ENCODE data around the gene GLA.

GRCh38 chrX:101449279-101449678 lies 41.6 kb upstream of the GLA start:
- no peak for TF ChIP-seq CTCF (conservative IDR thresholded peaks at IDR 0.05; ENCODE audit: low read depth, low read length)
- no peak for TF ChIP-seq RCOR1 (IDR thresholded peaks at IDR 0.05; ENCODE audit: insufficient replicate concordance, low read length)
- no peak for TF ChIP-seq NFE2L2 (IDR thresholded peaks at IDR 0.05; ENCODE audit: low read depth, low read length)
- no peak for TF ChIP-seq RAD21 (IDR thresholded peaks at IDR 0.05; ENCODE audit: low read length)
- no peak for TF ChIP-seq POLR2A (IDR thresholded peaks at IDR 0.05; ENCODE audit: low read depth, low read length)
- TF ChIP-seq MAFK (IDR thresholded peaks at IDR 0.05; ENCODE audit: low read depth, low read length): no peak
- TF ChIP-seq, protein P1, sequence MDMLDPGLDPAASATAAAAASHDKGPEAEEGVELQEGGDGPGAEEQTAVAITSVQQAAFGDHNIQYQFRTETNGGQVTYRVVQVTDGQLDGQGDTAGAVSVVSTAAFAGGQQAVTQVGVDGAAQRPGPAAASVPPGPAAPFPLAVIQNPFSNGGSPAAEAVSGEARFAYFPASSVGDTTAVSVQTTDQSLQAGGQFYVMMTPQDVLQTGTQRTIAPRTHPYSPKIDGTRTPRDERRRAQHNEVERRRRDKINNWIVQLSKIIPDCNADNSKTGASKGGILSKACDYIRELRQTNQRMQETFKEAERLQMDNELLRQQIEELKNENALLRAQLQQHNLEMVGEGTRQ (IDR thresholded peaks at IDR 0.05; ENCODE audit: low read depth, low read length): no peak
- TF ChIP-seq CEBPB (IDR thresholded peaks at IDR 0.05; ENCODE audit: low read depth, low read length): no peak
- TF ChIP-seq, protein P2, sequence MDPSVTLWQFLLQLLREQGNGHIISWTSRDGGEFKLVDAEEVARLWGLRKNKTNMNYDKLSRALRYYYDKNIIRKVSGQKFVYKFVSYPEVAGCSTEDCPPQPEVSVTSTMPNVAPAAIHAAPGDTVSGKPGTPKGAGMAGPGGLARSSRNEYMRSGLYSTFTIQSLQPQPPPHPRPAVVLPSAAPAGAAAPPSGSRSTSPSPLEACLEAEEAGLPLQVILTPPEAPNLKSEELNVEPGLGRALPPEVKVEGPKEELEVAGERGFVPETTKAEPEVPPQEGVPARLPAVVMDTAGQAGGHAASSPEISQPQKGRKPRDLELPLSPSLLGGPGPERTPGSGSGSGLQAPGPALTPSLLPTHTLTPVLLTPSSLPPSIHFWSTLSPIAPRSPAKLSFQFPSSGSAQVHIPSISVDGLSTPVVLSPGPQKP (IDR thresholded peaks at IDR 0.05; ENCODE audit: borderline replicate concordance, low read depth, low read length): no peak
- no peak for TF ChIP-seq RFX5 (IDR thresholded peaks at IDR 0.05; ENCODE audit: low read depth, low read length)
- no peak for TF ChIP-seq SMC3 (IDR thresholded peaks at IDR 0.05; ENCODE audit: low read depth, low read length)
- no peak for TF ChIP-seq FOS (IDR thresholded peaks at IDR 0.05; ENCODE audit: low read depth, low read length)
